GM12875 (cell line): ENCODE data around the gene PRXL2A.
"Not testable (repeated sequence)": the region's sequence is repeated elsewhere in the genome, so short reads cannot be mapped to it uniquely, and the experiment has no call there.

Source experiments
- H3K4me3 ChIP-seq: one replicate; pipeline ENCODE4 v1.5.1; 2011; ENCODE audit warnings: low read depth, low read length, control low read depth
- CTCF ChIP-seq: IDR thresholded peaks from 2 replicates; pipeline ENCODE4 v1.5.1; 2011; ENCODE audit warnings: low read depth, mild to moderate bottlenecking, control low read depth, inconsistent platforms, low read length, moderate library complexity, borderline replicate concordance; ENCODE audit not compliant: insufficient read depth

PRXL2A gene

GRCh38 chr10:80408242-80409101 lies at the start of gene PRXL2A:
Gene PRXL2A, plus strand, starts transcription at chr10:80408551. Its CDS starts 11,917 bp downstream, at chr10:80420468.
- peak within 1 kb of the TSS; percentile 81 for H3K4me3 ChIP-seq
- TF ChIP-seq CTCF = no peak

GRCh38 chr10:80358925-80359324 lies 49.4 kb upstream of the PRXL2A start:
- H3K4me3 ChIP-seq = not testable (repeated sequence)

GRCh38 chr10:80359644-80360043 lies 48.7 kb upstream of the PRXL2A start:
- H3K4me3 ChIP-seq = no peak overlapping the region
- no peak for TF ChIP-seq CTCF

- no peak overlapping the region for H3K4me3 ChIP-seq
- no peak for TF ChIP-seq CTCF
Measured at GRCh38 chr10:80365510-80365909, 42.8 kb upstream of the PRXL2A start.

GRCh38 chr10:80371467-80371866 lies 36.9 kb upstream of the PRXL2A start:
- H3K4me3 ChIP-seq = no peak overlapping the region
- no peak for TF ChIP-seq CTCF

GRCh38 chr10:80372675-80373074 lies 35.7 kb upstream of the PRXL2A start:
- no peak overlapping the region for H3K4me3 ChIP-seq
- TF ChIP-seq CTCF = no peak

- H3K4me3 ChIP-seq = no peak overlapping the region
- no peak for TF ChIP-seq CTCF
Measured at GRCh38 chr10:80373502-80373901, 34.8 kb upstream of the PRXL2A start.

- H3K4me3 ChIP-seq = no peak overlapping the region
- no peak for TF ChIP-seq CTCF
Measured at GRCh38 chr10:80379701-80380100, 28.6 kb upstream of the PRXL2A start.
